Measurements from ENCODE around the gene PRPS2.

The PRPS2 gene

GRCh38 chrX:12794654-12795053 is 3.4 kb downstream of the PRPS2 start:
- H3K79me2 ChIP-seq (ENCODE audit: insufficient read depth, low read depth) = peaks cover 43% of the 10 kb centered on the region; the same call in 1 of the 2 replicates
- no peak for TF ChIP-seq CTCF (conservative IDR thresholded peaks at IDR 0.05; ENCODE audit: low read depth, low read length)
- H3K9ac ChIP-seq = no peak overlapping the region

GRCh38 chrX:12798601-12799000 is 7.4 kb downstream of the PRPS2 start:
- H3K4me2 ChIP-seq = no peak overlapping the region
- H3K4me3 ChIP-seq (IDR thresholded peaks at IDR 0.05; ENCODE audit: insufficient read depth, low read depth, low read length) = no peak overlapping the region
- no peak overlapping the region for H3K27ac ChIP-seq
- no peaks in the 10 kb centered on the region for H3K27me3 ChIP-seq (ENCODE audit: insufficient read depth, low read depth)
- H3K36me3 ChIP-seq (ENCODE audit: insufficient read depth) = no peaks in the 10 kb centered on the region; the same call in 1 of the 2 replicates
- H3K9ac ChIP-seq = no peak overlapping the region
- H3K4me1 ChIP-seq (ENCODE audit: low read depth, poor library complexity, severe bottlenecking) = no peaks in the 10 kb centered on the region
- no peak for TF ChIP-seq CTCF (conservative IDR thresholded peaks at IDR 0.05; ENCODE audit: low read depth, low read length)
- no peak overlapping the region for H2AFZ ChIP-seq (ENCODE audit: low read depth)
- H3K79me2 ChIP-seq (ENCODE audit: insufficient read depth, low read depth) = peaks cover 26% of the 10 kb centered on the region; the same call in 1 of the 2 replicates
- no peaks in the 10 kb centered on the region for H4K20me1 ChIP-seq (ENCODE audit: insufficient read depth)

More at GRCh38 chrX:12794654-12795053, 3.4 kb downstream of the PRPS2 start:
- no peak overlapping the region for H3K4me3 ChIP-seq (IDR thresholded peaks at IDR 0.05; ENCODE audit: insufficient read depth, low read depth, low read length)
- H2AFZ ChIP-seq (ENCODE audit: low read depth) = no peak overlapping the region
- no peak overlapping the region for H3K4me2 ChIP-seq
- no peak overlapping the region for H3K27ac ChIP-seq
- H4K20me1 ChIP-seq (ENCODE audit: insufficient read depth) = no peaks in the 10 kb centered on the region
- H3K4me1 ChIP-seq (ENCODE audit: low read depth, poor library complexity, severe bottlenecking) = peaks cover 9% of the 10 kb centered on the region
- H3K27me3 ChIP-seq (ENCODE audit: insufficient read depth, low read depth) = no peaks in the 10 kb centered on the region
- H3K36me3 ChIP-seq (ENCODE audit: insufficient read depth) = no peaks in the 10 kb centered on the region

- no peaks in the 10 kb centered on the region for H4K20me1 ChIP-seq (ENCODE audit: insufficient read depth)
- H3K4me3 ChIP-seq (IDR thresholded peaks at IDR 0.05; ENCODE audit: insufficient read depth, low read depth, low read length) = no peak overlapping the region
- H3K36me3 ChIP-seq (ENCODE audit: insufficient read depth) = no peaks in the 10 kb centered on the region; the same call in 1 of the 2 replicates
- no peak overlapping the region for H3K4me2 ChIP-seq
- H3K27ac ChIP-seq = no peak overlapping the region
- no peak for TF ChIP-seq CTCF (conservative IDR thresholded peaks at IDR 0.05; ENCODE audit: low read depth, low read length)
- no peaks in the 10 kb centered on the region for H3K27me3 ChIP-seq (ENCODE audit: insufficient read depth, low read depth)
- no peaks in the 10 kb centered on the region for H3K4me1 ChIP-seq (ENCODE audit: low read depth, poor library complexity, severe bottlenecking)
- H2AFZ ChIP-seq (ENCODE audit: low read depth) = no peak overlapping the region
- no peak overlapping the region for H3K9ac ChIP-seq
- H3K79me2 ChIP-seq (ENCODE audit: insufficient read depth, low read depth) = peaks cover 20% of the 10 kb centered on the region; the same call in 1 of the 2 replicates
Observed at GRCh38 chrX:12799118-12799517, 7.9 kb downstream of the PRPS2 start.

GRCh38 chrX:12802741-12803140 is 11.5 kb downstream of the PRPS2 start:
- no peak overlapping the region for H3K4me2 ChIP-seq
- no peak overlapping the region for H3K9ac ChIP-seq
- no peak overlapping the region for H2AFZ ChIP-seq (ENCODE audit: low read depth)
- H3K4me1 ChIP-seq (ENCODE audit: low read depth, poor library complexity, severe bottlenecking) = no peaks in the 10 kb centered on the region
- H3K27ac ChIP-seq = no peak overlapping the region
- H4K20me1 ChIP-seq (ENCODE audit: insufficient read depth) = no peaks in the 10 kb centered on the region
- no peak overlapping the region for H3K4me3 ChIP-seq (IDR thresholded peaks at IDR 0.05; ENCODE audit: insufficient read depth, low read depth, low read length)
- H3K27me3 ChIP-seq (ENCODE audit: insufficient read depth, low read depth) = no peaks in the 10 kb centered on the region
- TF ChIP-seq CTCF (conservative IDR thresholded peaks at IDR 0.05; ENCODE audit: low read depth, low read length) = no peak
- H3K36me3 ChIP-seq (ENCODE audit: insufficient read depth) = no peaks in the 10 kb centered on the region; the same call in 1 of the 2 replicates
- H3K79me2 ChIP-seq (ENCODE audit: insufficient read depth, low read depth) = no peaks in the 10 kb centered on the region
